Testis (tissue), 2 donors: ENCODE results near the gene ARMH4.

Experiments
- CTCF ChIP-seq, 3 experiments: fragments of 450-650 bp in 2 of 3; fragments of 200-600 bp in 1 of 3; sonication (generic) in 1 of 3; IDR thresholded peaks; one replicate each; pipeline ENCODE4 v1.5.1; 2016 to 2019; ENCODE audit warnings: antibody characterized with exemption in 3 of 3, mild to moderate bottlenecking in 2 of 3, moderate library complexity in 1 of 3
- POLR2A ChIP-seq: fragments of 450-650 bp; IDR thresholded peaks from one replicate; pipeline ENCODE4 v1.6.1; 2017; ENCODE audit warnings: antibody characterized with exemption, mild to moderate bottlenecking, moderate library complexity

GRCh38 chr14:58055497-58056010 is 96.5 kb downstream of the ARMH4 start:
- TF ChIP-seq POLR2A = no peak
- TF ChIP-seq CTCF (IDR thresholded peaks at IDR 0.05) = no peak
